Body of pancreas (tissue), 4 donors: Measurements from ENCODE around the gene VANGL1. TPM values are rescaled to one million over a fixed set of nuclear protein-coding genes. Genes with fewer than 3 reads are reported as not detected.

Experiments
- ATAC-seq: fragments of 150-250 bp; one replicate; pipeline ENCODE4 v1.9.1; 2016
- DNase-seq, 4 donors: peaks; one replicate each; pipeline ENCODE4 v3.0.0-alpha.2; 2019
- H3K27ac ChIP-seq, 4 donors: fragments of 200-600 bp; sonication (generic); 1 replicate in 3 of 4; 2 replicates in 1 of 4; pipeline versions ENCODE4 v1.5.1 to v1.6.1; 2016 to 2019; ENCODE audit warnings: mild to moderate bottlenecking in 1 of 4, mixed read lengths in 1 of 4, moderate library complexity in 1 of 4
- H3K27me3 ChIP-seq, 2 donors: fragments of 200-600 bp; sonication (generic); one replicate each; pipeline ENCODE4 v1.6.0; 2016; ENCODE audit warnings: mild to moderate bottlenecking in 1 of 2
- H3K36me3 ChIP-seq, 2 donors: fragments of 200-600 bp; sonication (generic); replicated peaks in 1 of 2; 2 replicates each; pipeline ENCODE4 v1.5.1; 2016; ENCODE audit warnings: low read depth in 2 of 2; ENCODE audit not compliant: insufficient read depth in 1 of 2
- H3K4me1 ChIP-seq: fragments of 200-600 bp; sonication (generic); one replicate; pipeline ENCODE4 v1.6.0; 2016
- H3K4me3 ChIP-seq, 2 donors: fragments of 200-600 bp; sonication (generic); 1 replicate in 1 of 2; 2 replicates in 1 of 2; pipeline ENCODE4 v1.5.1; 2016 to 2019
- H3K9me3 ChIP-seq, 3 donors: fragments of 200-600 bp; sonication (generic); 1 replicate in 2 of 3; 2 replicates in 1 of 3; pipeline ENCODE4 v1.5.1; 2016
- POLR2A ChIP-seq, 3 donors: fragments of 450-650 bp; IDR thresholded peaks; one replicate each; pipeline ENCODE4 v1.6.1; 2016; ENCODE audit warnings: antibody characterized with exemption in 3 of 3, mild to moderate bottlenecking in 2 of 3
- WGBS, 2 donors: methylation state at CpG; one replicate each; pipeline ENCODE4 v1.1.5; 2017; 5-methylcytosine and 5-hydroxymethylcytosine counted together
- intact Hi-C: fragments of 100-400 bp; cut with DNase I; formaldehyde crosslinking; loops from one replicate; pipeline ENCODE4 v1.15.1; 2023
- total RNA-seq, 2 donors: library from RNA; depleted of rRNA; stranded (reverse); fragments of >200 nt; gene quantifications; one replicate each; pipeline ENCODE4 v1.1.0, GENCODE V29; 2016
- TF ChIP-seq, protein P1 (sequence below), 7 experiments: fragments of 450-650 bp in 4 of 7; fragments of 200-600 bp in 3 of 7; sonication (generic) in 3 of 7; IDR thresholded peaks; one replicate each; pipeline ENCODE4 v1.5.1; 2016 to 2019; ENCODE audit warnings: antibody characterized with exemption in 7 of 7

VANGL1 gene
- total RNA-seq, 2 donors from 2014 or later: 2.6 to 3.9 TPM

DNA sequence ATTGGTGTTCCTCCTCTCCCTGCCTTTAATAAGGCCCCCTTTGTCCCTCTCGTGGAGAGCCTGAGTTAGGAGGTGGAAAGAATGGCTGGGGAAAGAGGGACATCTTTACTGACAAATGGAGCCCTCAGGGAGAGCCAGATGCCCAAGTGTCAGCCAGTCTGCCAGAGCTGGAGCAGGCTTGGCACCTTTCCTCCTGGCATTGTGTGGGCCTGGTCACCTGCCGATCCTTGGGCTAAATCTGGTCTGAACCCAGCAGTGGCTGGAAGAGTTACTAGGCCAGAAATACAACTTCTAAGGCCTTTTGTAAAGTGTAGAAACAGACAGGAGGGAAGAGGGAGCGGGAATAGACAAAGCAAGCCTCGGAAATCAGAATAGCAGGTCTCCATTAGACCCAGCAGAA lies 24.9 kb downstream of the VANGL1 start:
- no peak overlapping the region for H3K4me3 ChIP-seq
- H3K4me1 ChIP-seq: peaks cover 42% of the 10 kb centered on the region
- ATAC-seq (peak; percentile 74), DNase-seq (peak; percentile 69 to 89 (median 81))
- WGBS, 2 donors: 32 to 40% methylated on average over 4 of the region's 4 CpGs
- H3K27me3 ChIP-seq: no peaks in the 10 kb centered on the region
- intact Hi-C loops: no loop called here
- peak overlapping the region in 2 of 4 donors; percentile 35 to 38 for H3K27ac ChIP-seq
- H3K36me3 ChIP-seq: no peaks in the 10 kb centered on the region
- TF ChIP-seq, protein P1, sequence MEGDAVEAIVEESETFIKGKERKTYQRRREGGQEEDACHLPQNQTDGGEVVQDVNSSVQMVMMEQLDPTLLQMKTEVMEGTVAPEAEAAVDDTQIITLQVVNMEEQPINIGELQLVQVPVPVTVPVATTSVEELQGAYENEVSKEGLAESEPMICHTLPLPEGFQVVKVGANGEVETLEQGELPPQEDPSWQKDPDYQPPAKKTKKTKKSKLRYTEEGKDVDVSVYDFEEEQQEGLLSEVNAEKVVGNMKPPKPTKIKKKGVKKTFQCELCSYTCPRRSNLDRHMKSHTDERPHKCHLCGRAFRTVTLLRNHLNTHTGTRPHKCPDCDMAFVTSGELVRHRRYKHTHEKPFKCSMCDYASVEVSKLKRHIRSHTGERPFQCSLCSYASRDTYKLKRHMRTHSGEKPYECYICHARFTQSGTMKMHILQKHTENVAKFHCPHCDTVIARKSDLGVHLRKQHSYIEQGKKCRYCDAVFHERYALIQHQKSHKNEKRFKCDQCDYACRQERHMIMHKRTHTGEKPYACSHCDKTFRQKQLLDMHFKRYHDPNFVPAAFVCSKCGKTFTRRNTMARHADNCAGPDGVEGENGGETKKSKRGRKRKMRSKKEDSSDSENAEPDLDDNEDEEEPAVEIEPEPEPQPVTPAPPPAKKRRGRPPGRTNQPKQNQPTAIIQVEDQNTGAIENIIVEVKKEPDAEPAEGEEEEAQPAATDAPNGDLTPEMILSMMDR (IDR thresholded peaks at IDR 0.05): no peak
- no peak for TF ChIP-seq POLR2A (IDR thresholded peaks at IDR 0.05)
- H3K9me3 ChIP-seq: no peaks in the 10 kb centered on the region

DNA sequence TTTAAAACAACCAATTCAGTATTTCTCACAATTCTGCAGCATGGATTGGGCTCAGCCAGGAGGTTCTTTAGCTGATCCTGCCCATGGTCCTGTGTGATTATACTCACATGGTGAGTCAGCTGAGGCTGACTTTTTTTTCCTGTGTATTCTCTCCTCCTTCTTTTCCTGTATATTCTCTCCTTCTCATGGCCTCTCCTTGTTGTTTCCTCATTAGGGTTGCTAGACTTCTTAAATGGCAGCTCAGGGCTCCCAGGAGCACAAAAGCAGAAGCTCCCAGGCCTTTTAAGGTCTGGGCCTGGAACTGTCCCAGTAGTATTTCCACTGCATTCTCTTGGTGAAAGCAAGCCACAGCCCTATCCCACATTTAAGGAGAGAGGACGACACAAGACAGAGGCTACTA lies 26.8 kb downstream of the VANGL1 start:
- no peak overlapping the region for H3K27ac ChIP-seq
- H3K4me1 ChIP-seq: peaks cover 52% of the 10 kb centered on the region
- no peaks in the 10 kb centered on the region for H3K36me3 ChIP-seq
- H3K27me3 ChIP-seq: no peaks in the 10 kb centered on the region
- TF ChIP-seq, protein P1 (IDR thresholded peaks at IDR 0.05): no peak
- TF ChIP-seq POLR2A (IDR thresholded peaks at IDR 0.05): no peak
- no peak overlapping the region for H3K4me3 ChIP-seq
- 97 to 100% methylated on average over 1 of the region's 1 CpG for WGBS, 2 donors
- intact Hi-C loops: no loop called here
- DNase-seq (no peak), ATAC-seq (no peak)
- no peaks in the 10 kb centered on the region for H3K9me3 ChIP-seq

DNA sequence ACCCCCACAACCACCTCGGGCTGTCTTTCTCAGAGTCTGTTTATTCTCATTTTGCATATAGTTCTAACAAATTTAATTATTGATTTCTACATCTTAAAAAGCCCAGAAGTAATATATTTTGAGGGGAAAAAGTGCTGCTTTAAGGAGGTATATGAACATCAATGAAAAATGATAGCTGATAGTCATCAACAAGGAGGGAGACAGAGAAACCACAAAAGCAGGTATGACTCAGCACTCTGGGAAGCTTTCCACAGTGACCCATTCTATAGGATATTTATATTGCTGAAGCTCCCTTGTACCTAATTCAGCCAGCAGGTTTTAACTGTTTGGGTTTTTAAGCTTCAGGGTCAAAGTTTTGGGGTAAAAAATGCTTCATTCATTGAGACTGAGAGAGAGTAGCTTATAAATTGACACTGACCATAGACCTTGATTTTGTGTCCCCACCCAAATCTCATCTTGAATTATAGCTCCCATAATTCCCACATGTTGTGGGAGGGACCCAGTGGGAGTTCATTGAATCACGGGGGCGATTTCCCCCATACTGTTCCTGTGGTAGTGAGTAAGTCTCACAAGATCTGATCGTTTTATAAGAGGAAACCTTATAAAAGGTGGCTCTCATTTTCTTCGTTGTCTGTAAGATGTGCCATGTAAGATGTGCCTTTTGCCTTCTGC lies 27.4 kb downstream of the VANGL1 start:
- no peaks in the 10 kb centered on the region for H3K9me3 ChIP-seq
- H3K4me3 ChIP-seq: no peak overlapping the region
- H3K27ac ChIP-seq: no peak overlapping the region
- ATAC-seq: no peak
- no peaks in the 10 kb centered on the region for H3K36me3 ChIP-seq
- no peaks in the 10 kb centered on the region for H3K27me3 ChIP-seq
- H3K4me1 ChIP-seq: peaks cover 52% of the 10 kb centered on the region
- TF ChIP-seq, protein P1 (IDR thresholded peaks at IDR 0.05): no peak
- TF ChIP-seq POLR2A (IDR thresholded peaks at IDR 0.05): no peak
- WGBS, 2 donors: 92 to 93% methylated on average over 5 of the region's 5 CpGs
- intact Hi-C loops: no loop called here
- no peak for DNase-seq

DNA sequence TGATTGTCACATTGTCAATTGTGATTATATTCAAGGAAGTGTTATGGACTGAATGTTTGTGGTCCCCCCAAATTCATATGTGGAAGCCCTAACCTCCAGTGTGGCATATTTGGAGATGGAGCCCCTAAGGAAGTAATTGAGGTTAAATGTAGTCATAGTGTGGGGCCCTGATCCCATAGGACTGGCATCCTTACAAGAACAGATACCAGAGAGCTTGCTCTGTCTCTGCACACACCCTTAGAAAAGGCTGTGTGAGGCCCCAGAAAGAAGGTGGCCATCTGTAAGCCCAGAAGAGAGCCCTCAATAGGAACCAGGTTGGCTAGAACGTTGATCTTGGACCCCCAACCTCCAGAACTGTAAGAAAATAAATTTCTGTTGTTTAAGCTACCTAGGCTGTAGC lies 28.1 kb downstream of the VANGL1 start:
- H3K4me3 ChIP-seq: no peak overlapping the region
- no peak for TF ChIP-seq POLR2A (IDR thresholded peaks at IDR 0.05)
- TF ChIP-seq, protein P1 (IDR thresholded peaks at IDR 0.05): no peak
- WGBS, 2 donors: 85 to 95% methylated on average over 1 of the region's 1 CpG
- peaks cover 49% of the 10 kb centered on the region for H3K4me1 ChIP-seq
- ATAC-seq: no peak
- no peak overlapping the region for H3K27ac ChIP-seq
- intact Hi-C loops: no loop called here
- H3K9me3 ChIP-seq: no peaks in the 10 kb centered on the region
- no peaks in the 10 kb centered on the region for H3K27me3 ChIP-seq
- no peak for DNase-seq
- no peaks in the 10 kb centered on the region for H3K36me3 ChIP-seq
